Activated CD4-positive, alpha-beta T cell treated with anti-CD3 and anti-CD28 coated beads, Interleukin-2, amount 50 U/mL, for 1 hour (primary cell): ENCODE data around the gene RBM25.
"Not testable (repeated sequence)": the region's sequence is repeated elsewhere in the genome, so short reads cannot be mapped to it uniquely, and the experiment has no call there.

Experiments used
- DNase-seq: peaks from one replicate; pipeline ENCODE4 v3.0.0-alpha.2; 2020

RBM25 gene

DNA sequence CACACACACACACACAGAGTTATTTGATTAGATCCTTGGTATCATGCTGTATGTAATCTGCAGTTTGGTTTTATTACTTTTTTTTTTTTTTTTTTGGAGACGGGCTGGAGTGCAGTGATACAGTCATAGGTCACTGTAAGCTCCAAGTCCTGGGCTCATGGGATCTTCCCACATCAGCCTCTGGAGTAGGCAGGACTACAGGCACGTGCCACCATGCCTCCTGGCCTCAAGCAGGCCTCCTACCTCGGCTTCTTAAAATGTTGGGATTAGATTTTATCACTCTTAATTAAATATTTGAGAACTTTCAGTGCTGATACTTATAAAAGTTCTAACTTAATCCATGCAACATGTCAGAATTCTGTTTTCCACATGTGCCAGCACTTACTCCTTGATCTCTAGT, 46.7 kb downstream of the RBM25 start:
- no peak for DNase-seq

DNA sequence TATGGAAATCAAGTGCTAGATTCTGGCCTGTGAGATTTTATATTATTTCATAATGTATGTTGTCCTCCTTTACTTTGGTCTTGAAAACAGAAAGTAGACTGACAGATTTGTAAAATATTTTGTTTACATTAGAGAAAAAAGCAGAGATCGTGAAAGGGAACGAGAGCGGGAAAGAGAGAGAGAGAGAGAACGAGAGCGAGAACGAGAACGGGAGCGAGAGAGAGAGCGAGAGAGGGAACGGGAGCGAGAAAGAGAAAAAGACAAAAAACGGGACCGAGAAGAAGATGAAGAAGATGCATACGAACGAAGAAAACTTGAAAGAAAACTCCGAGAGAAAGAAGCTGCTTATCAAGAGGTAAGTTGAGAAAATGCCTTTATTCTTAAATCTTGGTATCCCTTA, 47.4 kb downstream of the RBM25 start:
- no peak for DNase-seq

DNA sequence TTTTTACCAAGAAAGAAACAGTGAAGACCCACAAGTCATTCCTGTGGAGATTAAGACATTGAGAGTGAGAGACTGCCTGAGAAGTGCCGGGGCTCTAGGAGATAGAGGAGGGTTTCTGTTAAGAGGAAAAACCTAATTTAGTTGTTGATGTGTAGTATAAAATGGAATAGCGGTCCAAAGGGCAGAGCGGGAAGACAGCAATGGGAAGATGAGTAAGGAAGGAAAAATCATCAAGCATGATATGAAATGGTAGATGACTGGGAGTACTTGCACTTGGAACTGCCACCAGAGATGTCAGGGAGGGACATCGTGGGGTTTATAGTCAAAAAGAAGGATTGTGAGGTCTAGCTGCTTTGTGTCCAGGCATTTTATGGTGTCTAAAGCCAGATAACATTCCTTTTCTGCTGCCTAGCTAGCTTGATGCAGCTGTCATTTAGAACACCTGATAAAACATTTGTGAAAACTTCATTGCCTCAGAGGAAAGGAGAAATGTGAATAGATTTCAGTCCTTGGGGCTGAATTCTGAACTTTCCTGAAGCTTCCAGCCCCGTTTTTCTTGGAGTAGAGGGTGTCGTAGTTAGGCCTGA, 57.8 kb downstream of the RBM25 start:
- DNase-seq, result no peak

DNA sequence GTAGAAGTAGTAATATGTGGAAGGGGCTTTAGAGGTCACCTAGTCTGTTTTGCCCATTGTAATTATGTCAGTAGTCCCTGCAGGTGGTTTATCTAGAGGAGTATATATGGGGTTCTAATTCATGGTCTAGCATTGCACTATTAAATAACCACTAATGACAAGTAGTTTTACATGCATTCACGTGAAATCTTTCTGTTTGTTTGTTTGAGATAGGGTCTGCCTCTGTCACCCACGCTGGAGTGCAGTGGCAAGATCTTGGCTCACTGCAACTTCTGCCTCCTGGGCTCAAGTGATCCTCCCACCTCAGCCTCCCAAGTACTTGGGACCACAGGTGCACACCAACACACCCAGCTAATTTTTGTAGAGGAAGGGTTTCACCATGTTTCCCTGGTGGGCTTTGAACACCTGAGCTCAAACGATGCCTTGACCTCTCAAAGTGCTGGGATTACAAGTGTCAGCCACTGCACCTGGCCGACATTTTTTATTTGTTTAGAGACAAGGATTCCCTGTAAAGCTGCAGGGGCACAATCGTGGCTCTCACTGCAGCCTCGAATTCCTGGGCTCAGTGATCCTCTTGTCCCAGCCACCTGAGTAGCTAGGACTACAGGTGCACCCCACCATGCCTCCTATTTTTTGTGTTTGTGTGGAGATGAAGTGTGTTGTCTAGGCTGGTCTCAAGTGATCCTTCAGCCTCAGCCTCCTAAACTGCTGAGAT, 66.0 kb downstream of the RBM25 start:
- no peak for DNase-seq

DNA sequence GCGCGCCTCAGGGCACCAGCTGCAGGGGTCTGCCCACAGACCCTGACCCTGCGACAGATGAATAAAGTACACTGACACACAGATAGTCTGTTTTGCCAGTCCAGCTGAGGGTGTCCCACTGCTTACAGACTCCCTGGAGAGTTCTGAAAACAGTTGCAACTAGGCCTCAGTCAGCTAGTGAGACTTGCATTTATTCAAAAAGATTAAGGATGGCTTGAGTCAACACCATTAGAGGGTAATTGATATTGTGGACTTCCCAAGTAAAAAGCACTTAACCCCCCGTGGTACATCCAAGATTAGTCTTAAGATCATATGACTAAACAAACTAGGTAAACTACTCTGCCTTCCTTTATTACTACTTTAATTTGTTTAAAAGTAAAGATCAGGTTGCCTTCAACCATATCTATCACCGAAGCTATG, 66.8 kb downstream of the RBM25 start:
- DNase-seq, result no peak

DNA sequence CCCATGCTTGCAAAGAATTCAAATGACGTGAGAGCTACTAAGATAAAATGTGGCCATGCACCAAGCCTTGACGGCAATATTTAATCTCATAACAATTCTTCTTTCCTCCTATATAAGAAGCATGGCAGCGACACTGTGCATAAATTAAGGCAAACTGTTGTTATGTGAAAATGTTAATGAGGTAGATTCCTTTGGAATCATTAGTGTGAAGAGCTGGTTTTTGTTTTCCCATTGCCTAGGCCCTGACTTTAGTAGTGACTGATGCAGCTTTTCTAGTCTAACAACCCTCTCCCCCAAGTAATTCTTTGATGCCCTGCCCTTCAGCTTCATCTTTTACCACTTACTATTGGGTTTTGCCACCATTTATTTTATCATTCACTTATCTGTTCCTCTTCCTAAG, 67.4 kb downstream of the RBM25 start:
- DNase-seq, result no peak

DNA sequence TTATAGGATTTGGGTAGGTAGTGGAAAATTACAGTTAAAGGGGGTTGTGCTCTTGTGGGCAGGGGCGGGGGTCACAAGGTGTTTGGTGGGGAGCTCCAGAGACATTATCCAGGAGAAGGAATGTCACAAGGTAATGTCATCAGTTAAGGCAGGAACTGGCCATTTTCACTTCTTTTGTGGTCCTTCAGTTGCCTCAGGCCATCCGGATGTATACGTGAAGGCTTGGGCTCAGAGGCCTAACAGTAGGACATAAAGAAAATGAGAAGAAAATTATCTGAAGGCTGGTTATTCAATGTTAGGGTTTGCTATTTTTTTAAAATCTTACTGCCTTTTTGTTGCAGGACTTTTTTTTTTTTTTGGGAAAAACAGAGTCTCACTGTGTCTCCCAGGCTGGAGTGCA, 75.5 kb downstream of the RBM25 start:
- DNase-seq, result no peak

DNA sequence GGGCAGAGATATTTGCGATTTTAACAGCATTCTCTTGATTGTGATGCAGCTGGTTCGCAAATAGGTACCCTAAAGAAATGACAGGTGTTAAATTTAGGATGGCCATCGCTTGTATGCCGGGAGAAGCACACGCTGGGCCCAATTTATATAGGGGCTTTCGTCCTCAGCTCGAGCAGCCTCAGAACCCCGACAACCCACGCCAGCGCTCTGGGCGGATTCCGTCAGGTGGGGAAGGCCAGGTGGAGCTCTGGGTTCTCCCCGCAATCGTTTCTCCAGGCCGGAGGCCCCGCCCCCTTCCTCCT, 77.7 kb downstream of the RBM25 start:
- no peak for DNase-seq

DNA sequence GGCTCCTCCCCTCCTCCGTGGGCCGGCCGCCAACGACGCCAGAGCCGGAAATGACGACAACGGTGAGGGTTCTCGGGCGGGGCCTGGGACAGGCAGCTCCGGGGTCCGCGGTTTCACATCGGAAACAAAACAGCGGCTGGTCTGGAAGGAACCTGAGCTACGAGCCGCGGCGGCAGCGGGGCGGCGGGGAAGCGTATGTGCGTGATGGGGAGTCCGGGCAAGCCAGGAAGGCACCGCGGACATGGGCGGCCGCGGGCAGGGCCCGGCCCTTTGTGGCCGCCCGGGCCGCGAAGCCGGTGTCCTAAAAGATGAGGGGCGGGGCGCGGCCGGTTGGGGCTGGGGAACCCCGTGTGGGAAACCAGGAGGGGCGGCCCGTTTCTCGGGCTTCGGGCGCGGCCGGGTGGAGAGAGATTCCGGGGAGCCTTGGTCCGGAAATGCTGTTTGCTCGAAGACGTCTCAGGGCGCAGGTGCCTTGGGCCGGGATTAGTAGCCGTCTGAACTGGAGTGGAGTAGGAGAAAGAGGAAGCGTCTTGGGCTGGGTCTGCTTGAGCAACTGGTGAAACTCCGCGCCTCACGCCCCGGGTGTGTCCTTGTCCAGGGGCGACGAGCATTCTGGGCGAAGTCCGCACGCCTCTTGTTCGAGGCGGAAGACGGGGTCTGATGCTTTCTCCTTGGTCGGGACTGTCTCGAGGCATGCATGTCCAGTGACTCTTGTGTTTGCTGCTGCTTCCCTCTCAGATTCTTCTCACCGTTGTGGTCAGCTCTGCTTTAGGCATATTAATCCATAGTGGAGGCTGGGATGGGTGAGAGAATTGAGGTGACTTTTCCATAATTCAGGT, 78.3 kb downstream of the RBM25 start, which contains the start of gene PSEN1:
Gene PSEN1, plus strand, starts transcription at position 121 of the 839 bp plus-strand sequence. CDS start 11,513 bp downstream, outside the sequence.
- peak; percentile 100 for DNase-seq

DNA sequence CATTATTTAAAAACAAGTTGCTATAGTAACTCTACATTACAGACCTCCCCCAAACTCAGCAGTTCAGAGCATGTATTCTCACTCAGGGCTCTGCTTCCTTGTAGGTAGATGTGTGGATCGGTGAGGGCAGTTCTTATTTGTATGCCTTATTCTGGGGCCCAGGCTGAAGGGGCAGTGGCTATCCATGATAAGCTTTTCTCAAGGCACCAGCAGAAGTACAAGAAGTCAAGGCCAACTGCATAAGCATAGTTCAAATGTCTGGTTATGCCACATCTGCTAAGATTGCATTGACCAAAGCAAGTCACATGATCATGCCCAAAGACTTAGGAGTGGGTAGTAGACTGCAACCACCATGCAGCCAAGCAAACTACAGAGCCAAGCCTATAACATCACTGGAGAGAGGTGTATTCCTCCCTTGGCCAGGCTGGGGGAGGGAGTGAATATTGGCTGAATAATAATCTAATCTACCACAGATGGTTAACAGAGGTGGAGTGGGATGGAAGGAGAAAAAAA, 82.5 kb downstream of the RBM25 start:
- no peak for DNase-seq

DNA sequence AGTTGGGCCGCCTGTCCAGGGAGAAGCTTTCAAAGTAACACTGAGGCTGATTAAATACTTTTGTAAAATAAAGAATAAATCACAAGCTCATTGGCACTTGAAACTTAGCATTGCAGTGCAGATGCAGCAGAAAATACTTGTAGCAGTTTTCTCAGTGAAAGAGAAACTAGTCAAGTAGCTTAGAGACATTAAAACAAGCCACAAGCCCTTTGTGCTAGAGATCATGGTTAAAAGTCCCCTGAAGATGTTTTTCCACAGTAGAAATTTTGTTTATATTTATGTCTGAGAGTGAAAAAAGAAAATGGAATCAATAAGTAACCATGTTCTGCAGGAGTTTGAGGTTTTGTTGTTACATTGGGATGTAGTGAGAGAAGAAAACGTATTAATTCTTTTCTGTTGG, 83.9 kb downstream of the RBM25 start:
- DNase-seq, result no peak

DNA sequence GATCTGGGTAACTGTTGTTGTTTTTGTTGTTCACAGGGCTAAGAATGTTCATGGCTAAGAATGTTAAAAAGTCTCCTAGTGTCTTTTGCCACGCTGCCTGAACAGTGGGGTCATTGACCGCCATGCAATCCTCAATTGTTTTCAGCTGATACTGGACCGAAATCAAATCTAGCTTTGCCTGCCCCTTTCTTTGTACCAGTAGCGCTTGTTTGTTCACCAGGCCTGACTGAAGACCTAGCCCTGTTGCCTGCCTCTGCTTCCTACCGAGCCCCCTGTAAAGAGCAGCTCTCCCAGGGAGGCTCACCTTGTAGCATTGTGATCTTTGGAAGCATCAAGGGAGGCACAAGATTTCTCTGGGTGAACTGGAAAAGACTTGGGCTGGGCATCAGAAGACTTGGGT, 84.7 kb downstream of the RBM25 start:
- no peak for DNase-seq

DNA sequence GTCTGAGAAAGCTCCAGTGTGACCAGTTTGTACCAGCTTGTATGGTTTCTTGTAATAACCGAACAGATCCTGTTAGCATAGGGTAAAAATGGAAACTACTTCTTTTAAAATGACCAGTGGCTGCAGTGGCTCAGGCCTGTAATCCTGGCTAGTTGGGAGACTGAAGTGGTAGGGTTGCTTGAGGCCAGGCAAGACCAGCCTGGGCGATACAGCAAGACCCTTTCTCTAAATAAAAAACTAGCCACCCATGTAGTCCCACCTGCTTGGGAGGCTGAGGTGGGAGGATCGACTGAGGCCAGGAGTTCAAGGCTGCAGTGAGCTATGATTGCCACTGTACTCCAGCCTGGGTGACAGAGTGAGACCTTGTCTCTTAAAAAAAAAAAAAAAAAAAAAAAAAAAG, 85.3 kb downstream of the RBM25 start:
- no peak for DNase-seq

DNA sequence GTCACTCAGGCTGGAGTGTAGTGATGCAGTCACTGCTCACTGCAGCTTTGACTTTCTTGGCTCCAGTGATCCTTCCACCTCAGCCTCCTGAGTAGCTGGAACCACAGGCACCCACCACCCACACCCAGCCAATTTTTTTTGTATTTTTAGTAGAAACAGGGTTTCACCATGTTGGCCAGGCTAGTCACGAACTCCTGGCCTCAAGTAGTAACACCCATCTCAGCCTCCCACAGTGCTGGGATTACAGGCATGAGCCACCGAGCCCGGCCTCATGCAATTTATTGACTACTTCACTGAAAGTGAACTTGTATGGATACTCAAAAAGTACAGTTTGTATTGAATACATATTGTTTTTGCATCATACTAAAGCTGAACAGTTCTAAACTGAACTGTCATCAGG, 87.0 kb downstream of the RBM25 start:
- no peak for DNase-seq

DNA sequence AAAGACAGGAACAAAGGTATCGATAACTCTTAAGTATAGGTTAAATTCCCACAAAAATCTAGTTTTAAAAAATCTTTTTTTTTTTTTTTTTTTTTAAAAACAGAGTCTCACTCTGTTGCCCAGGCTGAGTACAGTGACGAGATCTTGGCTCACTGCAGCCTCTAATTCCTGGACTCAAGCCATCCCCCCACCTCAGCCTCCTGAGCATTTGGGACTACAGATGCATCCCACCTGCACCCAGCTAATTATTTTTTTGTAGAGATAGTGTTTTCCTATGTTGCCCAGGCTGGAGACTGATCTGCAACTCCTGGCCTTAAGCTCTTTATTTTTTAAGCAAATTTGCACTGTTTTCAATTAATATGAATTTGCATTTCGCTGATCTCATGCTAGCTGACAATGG, 87.8 kb downstream of the RBM25 start:
- DNase-seq, result no peak

DNA sequence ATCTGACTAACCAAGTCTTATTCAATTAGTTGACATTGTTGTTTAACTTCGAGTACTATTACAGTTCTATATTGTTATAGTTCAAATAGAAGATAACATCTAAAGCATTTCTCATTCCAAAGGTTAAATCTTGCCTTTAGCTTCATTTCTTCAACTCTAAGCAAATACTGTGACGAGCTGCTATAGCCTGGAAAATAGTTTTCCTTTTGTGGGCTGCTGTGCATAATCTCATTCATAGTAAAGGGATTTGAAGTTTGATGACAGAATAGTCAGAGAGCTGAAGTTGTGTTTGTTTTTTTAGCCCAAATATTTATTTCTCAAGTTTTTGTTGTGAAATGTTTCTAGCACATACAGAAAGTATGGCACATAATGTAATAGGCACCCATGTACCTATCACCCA, 91.4 kb downstream of the RBM25 start:
- no peak for DNase-seq

DNA sequence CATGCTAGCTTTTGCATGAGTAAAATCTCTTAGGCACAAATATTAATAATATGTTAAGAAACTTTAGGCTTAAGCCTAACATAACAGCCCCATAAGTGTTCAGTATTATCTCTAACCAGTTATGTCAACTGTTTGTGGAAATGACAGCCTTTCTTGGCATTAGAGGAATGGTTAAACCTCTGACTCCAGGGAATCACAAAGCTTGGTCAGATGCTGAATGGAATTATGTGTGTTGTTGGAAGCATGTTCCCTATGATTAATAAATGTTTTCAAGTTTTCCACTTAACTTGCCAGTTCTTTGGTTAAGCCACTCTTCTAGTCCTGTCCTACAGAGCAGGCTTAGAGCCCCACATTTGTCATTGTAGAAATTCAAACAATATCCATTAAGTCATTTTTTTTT, 94.9 kb downstream of the RBM25 start:
- no peak for DNase-seq

DNA sequence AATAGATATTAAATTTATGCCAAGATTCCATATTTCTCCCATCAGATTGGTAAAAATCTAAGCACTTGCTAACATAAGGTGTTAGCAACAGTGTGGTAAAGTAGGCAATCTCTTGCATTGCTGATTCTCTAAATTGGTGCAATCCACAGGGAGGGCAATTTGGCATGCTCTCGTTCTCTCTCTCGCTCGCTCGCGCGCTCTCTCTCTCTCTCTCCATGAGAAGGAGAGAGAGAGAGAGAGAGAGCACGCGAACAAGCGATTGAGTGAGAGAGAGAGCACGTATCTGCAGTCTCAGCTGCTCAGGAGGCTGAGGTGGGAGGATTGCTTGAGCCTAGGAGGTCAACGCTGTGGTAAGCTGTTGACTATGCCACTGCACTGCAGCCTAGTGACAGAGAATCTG, 103.9 kb downstream of the RBM25 start:
- no peak for DNase-seq

DNA sequence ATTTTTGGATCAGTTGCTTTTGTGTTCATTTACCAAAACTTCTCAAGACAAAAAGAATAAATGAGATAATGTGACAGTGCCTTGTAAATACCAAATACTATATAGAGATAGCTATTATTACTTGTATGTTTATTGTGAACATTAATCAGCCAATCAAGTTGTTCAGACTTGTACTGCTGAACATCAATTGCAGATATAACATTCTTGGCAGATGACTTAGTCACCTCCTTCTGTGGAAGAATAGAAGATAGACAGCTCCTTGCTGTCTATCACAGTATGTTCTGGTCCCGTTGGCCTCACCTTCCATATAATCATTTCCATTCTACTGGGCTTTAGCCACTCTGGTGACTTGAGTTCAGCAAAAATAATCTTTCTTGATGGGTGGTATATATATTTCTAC, 108.1 kb downstream of the RBM25 start:
- no peak for DNase-seq

DNA sequence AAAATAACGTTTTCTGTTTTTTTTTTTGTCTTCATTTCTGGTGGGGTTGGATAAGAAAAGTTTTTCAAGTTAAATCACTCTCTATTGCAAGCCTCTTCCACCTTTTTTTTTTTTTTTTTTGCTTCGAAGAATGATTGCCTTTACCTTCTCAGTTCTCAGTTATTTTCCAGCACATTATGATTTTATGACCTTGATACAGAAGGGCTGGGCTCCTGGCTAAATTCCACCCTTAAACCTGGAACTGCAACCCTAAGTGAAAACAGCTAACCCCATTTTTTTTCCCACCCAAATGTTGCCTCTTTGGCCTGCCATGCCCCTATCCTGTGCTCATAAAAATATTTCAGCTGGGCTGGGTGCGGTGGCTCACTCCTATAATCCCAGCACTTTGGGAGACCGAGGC, 109.4 kb downstream of the RBM25 start:
- DNase-seq, result no peak

DNA sequence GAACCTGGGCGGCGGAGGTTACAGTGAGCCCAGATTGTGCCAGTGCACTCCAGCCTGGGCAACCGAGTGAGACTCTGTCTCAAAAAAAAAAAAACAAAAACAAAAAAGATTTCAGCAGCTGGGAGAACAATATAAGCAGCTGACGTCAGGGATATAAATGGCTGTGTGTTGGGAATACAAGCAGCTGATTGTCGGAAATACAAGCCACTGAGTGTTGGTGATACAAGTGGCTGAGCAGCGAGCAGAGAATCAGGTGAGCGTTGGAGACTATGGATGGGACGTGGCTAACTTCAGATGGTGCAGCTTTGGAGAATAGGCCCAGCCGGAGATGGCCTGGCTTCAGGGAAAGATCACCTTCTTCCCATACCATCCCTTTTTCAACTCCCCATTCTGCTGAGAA, 109.9 kb downstream of the RBM25 start:
- no peak for DNase-seq

DNA sequence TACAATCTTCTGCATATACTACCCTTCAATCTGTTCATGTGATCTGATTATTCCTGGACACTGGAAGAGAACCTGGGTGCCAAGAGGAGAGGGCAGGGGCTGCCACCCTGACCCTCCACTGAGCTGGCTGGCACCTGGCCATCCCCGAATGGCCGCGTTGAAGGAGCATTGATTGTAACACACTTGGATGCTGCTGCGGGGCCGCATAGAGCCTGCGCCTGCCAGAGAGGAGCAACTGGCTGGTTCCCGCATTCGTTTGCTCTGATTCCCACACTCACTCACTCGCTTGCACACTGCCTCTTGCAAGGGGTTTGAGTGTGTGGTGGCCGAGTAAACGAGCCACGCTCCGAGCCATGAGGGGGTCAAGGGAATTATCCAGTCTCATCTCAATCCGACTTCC, 110.4 kb downstream of the RBM25 start:
- DNase-seq, result no peak

DNA sequence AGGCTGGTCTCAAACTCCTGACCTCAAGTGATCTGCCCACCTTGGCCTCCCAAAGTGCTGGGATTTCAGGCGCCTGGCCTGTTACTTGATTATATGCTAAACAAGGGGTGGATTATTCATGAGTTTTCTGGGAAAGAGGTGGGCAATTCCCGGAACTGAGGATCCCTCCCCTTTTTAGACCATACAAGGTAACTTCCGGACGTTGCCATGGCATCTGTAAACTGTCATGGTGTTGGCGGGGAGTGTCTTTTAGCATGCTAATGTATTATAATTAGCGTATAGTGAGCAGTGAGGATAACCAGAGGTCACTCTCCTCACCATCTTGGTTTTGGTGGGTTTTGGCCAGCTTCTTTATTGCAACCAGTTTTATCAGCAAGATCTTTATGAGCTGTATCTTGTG, 111.5 kb downstream of the RBM25 start:
- DNase-seq, result not testable (repeated sequence)

DNA sequence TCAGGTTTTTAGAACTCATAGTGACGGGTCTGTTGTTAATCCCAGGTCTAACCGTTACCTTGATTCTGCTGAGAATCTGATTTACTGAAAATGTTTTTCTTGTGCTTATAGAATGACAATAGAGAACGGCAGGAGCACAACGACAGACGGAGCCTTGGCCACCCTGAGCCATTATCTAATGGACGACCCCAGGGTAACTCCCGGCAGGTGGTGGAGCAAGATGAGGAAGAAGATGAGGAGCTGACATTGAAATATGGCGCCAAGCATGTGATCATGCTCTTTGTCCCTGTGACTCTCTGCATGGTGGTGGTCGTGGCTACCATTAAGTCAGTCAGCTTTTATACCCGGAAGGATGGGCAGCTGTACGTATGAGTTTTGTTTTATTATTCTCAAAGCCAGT, 112.4 kb downstream of the RBM25 start:
- no peak for DNase-seq
